ENCODE results near the gene CGN.

- TF ChIP-seq CTCF (IDR thresholded peaks at IDR 0.05) (no peak), POLR2A (IDR thresholded peaks at IDR 0.05; ENCODE audit: low read depth) (no peak)
Measured at GRCh38 chr1:151547900-151548230, 36.7 kb downstream of the CGN start.

Data from esophagus muscularis mucosa (tissue), 3 donors.